Inflammatory macrophage treated with lipopolysaccharide for 4 hours (primary cell): ENCODE data around the gene DYNC2H1.

Experiments
- DNase-seq: peaks from one replicate; pipeline ENCODE4 v3.0.0-alpha.2; 2020

The DYNC2H1 gene

DNA sequence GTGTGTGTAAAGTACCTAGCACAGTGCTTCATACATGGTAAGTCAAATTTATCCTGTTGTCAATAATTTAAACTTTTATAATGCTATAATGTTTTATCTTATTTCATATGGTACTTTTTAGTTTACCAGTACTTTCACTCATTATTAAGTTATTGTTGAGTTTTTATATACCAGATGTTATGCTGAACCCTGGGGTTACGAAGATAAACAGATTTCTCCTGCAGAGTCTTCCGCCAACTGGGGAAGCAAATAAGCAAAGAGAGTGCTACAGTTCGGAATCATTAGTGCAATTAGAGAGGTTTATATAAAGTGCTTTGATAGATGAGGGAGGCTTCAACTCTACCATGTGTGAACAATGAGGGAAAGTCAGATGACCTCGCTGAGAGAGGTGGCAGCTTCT lies 362.3 kb downstream of the DYNC2H1 start:
- no peak for DNase-seq

DNA sequence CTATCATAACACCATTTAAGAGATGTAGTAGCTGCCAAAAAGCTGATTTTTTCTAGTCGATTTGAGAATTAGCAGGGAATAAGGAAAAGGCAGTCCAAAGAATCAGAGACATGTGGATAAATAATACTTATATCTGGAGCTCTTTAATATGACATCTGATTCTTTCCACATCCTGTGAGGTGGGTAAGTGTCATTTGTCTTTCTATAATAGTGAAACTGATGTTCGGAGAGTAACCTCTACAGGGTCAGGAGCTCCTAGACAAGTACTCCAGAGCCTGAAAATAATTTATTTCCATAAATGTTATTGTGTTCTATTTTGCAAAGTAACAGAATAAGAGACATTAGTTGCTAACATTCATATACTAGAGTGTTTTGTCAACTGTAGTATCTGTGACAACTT lies 367.6 kb downstream of the DYNC2H1 start:
- DNase-seq = no peak

DNA sequence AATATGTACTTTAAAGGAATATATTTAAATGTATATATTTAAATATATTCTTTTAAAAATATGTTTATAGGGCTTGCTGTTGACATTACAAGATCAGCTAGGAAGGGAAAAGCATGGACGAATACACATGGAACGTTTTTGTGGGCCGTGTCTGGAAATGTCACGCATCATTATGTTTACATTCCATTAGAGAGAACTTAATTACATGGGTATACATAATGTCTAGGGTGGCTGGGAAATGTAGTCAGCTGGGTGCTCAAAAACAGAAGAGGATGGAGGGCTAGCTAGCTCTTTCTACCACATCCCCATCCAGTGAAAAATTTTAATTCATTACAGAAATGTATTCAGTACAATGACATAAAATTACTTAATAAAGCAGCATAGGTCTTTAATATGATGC lies 371.2 kb downstream of the DYNC2H1 start:
- no peak for DNase-seq

DNA sequence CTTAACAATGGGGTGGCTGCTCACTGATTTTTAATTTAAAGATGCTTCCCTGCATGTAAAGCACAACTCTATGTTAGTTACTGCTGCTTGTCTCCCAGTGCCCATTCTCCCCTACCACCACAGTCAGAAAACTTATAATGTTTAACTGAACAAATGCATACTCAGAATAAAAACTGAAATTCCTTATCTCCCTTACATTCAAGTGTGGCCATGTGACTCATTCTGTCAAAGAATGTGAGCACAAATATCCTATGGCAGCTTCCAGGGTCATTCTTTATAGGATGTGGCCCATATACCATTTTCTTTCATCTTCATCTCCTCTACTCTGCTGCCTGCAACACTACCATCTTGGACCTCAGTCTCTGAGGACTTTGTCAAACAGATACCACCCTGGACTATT lies 374.8 kb downstream of the DYNC2H1 start:
- no peak for DNase-seq

DNA sequence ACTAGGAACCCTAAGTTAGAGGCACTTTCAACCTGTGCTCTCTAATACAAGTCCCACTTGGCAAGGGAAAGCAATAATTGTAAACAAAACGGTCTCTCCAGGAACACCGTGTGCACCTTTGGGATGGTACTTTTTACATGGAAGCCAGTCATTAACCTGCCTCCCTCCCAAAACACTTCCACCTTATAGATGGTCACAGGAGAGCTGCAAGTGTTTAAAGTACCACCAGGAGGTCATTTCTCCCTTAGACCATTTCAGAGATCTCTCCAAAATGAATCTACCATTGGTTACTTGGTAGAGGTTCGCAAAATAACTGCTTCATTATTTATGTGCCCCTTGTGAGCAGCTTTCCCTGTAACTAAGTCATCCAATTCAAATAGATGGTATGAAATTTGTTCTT lies 375.3 kb downstream of the DYNC2H1 start:
- no peak for DNase-seq

DNA sequence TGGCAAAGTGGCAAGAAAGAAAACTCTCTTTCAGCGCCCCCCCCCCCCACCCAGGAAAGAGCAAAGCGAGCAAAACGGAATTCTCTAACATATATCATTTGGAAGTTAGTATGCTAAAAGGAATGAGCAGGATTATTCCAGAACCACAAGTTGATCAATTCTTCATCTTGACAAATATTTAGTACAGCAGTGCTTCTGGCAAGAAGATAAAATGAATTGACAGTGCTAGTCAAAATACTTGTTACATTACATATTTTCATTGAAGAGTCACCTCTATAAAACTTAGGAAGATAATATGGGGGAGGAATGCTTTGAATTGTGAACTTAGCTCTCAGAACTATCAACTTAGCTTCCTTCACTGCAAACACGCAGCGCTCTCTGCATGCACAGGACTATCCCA lies 377.4 kb downstream of the DYNC2H1 start:
- no peak for DNase-seq

DNA sequence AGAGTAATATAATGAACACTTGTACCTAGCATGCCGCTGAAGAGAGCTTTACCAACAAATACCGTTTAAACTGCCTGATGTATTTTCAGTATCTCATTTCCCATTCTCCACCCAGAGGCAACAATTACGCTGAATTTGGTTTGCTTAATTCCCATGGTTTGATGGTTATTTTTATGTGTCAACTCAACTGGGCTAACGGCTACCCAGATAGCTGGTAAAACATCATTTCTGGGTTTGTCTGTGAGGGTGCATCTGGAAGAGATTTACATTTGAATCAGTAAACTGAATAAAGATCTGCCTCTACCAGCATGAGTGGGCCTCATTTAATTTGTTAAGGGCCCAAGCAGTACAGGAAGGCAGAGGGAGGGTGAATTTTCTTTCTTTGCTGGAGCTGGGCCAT lies 377.9 kb downstream of the DYNC2H1 start:
- DNase-seq = no peak

DNA sequence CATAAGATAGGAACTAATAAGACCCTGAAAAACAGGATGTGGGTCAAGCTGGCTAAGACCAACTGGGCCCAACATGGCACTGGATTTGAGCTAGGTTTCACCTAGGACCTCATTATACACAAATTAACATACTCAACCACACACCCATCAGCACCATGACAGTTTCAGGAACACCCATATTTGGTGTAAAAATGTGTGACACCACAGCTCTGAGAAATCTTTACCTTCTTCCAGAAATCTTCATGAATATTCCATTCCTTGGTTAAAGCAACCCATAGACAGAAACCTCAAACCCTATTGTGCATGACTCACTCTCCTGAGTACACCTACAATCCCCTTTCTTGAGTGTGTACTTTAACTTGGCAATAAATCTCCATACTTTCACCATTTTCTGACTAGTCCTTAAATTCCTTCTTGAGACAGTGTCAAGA lies 378.8 kb downstream of the DYNC2H1 start:
- no peak for DNase-seq

DNA sequence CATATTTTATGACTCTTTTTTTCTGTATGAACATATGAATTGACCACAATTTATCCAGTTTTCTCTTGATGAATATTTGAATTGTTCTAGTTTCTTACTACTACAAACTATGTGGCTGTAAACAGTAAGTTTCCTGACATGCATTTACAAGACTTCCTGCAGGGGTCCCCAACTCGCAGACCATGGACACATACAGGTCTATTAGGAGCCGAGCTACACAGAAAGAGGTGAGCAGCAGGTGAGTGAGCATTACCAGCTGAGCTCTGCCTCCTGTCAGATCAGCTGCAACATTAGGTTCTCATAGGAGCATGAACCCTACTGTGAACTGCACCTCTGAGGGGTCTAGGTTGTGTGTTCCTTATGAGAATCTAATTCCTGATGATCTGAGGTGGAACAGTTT lies 379.4 kb downstream of the DYNC2H1 start:
- no peak for DNase-seq

DNA sequence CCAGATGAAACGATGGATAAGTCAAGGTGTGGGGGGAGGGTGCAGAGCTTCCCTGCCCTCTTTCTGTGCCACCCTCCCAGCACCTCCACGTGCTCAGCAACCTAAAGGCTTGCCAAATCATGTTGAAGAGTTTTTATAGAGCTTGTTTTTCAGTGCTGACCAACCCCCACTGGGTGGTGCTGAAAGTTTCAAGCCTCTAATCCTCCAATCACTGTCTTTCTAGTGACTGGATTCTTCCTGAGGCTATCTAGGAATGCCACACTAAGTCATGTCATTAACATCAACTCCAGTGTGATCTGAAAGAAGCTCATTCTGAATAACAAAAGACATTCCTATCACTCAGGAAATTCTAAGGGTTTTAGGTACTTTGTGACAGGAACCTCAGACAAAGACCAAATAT lies 382.6 kb downstream of the DYNC2H1 start:
- DNase-seq = no peak

DNA sequence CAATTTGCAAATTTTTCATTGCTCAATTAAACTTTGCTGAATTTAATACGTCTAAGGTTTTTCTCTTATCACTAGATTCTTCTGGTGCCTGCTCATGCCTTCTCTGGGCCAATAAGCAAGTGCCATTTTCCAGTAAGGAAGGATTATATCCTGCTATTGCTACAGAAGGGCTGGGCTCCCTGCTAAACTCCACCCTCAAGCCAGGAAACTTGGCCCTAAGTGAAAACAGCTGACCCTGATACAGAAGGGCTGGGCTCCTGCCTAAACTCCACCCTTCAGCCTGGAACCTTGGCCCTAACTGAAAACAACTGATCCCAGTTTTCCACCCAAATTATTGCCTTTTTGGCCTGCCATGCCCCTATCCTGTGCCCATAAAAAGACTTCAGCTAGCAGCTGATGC lies 385.3 kb downstream of the DYNC2H1 start:
- DNase-seq = no peak

DNA sequence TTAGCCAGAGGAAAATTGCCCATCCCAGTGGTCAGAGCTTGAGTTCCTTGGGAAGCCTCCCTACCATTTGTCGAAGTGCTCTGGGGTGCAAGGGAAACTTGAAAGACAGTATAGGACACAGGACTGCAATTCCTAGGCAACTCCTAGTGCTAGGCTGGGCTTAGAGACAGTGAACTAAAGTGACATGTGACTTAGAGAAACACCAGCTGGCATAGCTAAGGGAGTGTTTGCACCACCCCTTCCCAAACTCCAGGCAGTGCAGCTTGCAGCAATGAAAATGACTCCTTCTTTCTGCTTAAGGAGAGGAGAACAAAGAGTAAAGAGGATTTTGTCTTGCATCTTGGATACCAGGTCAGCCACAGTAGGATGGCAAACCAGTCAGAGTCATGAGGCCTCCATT lies 388.0 kb downstream of the DYNC2H1 start:
- DNase-seq = no peak

DNA sequence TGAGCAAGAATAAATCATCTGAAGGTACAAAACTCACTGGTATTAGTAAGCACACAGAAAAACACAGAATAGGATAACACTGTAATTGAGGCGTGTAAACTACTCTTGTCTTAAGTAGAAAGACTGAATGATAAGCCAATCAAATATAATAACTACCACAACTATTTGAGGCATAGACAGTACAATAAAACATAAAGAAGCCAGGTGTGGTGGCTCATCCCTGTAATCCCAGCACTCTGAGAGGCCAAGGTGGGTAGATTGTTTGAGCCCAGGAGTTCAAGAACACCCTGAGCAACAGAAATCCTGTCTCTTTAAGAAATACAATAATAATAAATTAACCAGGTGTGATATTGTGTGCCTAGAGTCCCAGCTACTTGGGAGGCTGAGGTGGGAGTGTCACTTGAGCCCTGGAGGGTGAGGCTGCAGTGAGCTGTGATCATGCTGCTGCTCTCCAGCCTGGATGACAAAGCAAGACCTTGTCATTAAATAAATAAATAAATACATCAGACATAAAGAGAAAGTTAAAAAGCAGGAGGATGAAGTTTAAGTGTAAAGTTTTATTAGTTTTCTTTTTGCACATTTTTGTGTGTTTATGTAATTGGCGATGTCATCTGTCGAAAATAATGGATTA lies 390.6 kb downstream of the DYNC2H1 start:
- no peak for DNase-seq

DNA sequence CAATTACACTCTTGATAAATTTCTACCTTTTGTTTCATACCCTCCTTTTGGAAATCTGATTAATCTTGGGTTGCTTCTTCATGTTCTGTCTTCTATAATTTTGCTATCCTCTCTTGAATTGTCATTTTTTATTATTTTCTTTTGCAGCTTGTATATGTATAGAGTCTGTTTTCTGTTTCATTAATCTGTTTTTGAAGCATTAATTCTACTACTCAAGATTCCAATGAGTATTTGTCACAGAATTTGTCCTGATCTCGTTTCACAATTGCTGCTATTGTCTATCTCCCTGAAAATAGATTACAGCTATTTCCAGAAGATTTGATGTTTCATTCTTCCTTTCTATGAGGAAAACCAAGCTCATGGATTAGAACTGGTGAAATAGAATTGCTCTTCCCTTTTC lies 406.1 kb downstream of the DYNC2H1 start:
- no peak for DNase-seq

DNA sequence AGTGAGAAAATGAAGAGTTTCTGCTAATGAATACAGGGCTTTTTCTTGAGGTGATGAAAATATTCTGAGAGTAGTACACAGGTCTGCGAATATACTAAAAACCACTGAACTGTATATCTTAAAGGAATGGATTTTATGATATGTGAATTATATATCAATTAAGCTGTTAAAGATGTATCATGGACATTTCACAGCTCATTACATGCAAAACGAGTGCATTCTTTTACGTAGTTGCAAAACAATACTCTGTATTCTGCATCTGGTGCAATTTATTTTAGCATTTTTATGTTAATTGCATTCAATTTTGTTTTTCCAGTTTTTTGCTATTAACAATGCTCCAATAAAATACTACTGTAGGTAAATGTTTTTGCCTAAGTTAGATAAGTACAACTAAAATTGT lies 411.6 kb downstream of the DYNC2H1 start:
- DNase-seq = no peak

DNA sequence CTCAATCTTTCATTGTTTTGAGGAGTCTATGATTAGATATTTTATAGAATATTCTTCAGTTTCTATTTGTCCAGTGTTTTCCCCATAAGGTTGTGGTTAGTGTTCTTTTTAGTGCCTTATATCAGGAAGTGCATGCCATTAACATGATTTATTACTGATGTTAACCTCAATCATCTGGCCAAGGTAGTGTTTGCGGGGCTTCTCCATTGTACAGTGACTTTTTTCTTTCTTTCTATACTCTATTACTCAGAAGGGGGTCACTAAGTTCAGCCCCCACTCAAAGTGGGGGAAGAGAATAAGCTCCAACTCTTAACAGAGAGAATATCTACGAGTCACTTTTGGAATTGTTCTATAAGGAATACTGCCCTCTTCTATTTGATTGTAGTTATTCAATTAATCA lies 415.8 kb downstream of the DYNC2H1 start:
- no peak for DNase-seq

DNA sequence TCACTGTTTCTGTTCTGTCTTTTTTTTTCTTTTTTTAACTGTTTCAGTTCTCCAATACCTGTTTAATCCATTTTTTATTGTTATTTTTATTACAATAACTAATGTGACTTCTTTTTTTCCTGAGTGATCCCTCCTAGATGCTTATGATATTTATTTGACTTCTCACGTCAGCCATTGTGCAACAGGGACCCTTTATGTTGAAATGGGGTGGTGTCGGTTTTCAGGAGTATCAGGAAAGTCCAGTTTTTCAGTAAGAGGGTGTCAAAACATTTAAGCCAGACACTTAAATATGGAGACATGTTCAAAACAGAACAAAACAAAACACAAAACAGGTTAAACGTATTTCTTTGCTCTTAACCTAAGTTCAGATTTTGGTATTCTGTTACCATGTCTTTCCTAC lies 418.8 kb downstream of the DYNC2H1 start:
- no peak for DNase-seq

DNA sequence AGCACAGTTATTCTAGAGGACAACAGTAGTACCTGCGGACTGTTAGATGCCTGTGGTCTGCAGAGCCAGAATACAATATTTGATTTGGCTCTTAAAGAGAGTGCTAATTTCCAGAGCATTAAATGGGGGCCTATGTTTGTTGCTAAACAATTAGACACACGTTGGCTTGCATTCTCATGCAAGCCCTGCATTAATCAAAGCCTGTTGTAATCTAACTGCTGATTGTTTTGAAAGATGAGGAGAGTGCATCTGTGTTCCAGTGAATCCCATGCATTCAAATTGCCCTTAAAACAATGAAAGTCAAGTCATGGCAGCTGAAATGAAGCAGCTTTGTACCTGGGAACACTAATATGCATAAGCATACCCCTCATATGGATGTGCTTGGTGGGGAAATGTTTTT lies 419.4 kb downstream of the DYNC2H1 start:
- no peak for DNase-seq

DNA sequence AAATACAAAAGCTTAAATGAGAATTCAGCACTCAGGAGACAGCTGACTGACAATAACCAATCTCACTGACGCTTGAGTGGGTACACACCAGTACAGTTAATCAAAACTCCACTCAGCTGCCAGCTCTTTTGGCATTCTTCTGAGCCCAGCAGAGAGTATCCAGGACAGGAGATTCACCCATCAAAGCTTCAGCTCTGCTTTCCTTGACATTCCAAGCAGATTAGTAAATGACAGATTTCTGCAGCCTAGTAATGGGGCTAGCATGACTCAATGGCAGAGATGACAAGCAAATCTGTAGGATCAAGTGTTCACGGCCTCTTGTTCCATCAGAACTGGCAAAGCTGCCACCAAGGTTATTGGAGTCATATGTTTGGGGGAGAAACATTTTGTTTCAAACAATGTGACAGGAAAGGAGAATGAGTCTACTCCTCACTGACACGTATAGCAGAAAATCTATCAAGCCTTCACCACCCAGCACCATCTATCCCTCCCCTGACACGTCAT lies 420.0 kb downstream of the DYNC2H1 start:
- DNase-seq = no peak
